ENCODE data around the gene OSBPL5. TPM values are rescaled to one million over a fixed set of nuclear protein-coding genes. Genes with fewer than 3 reads are reported as not detected.

The OSBPL5 gene
- total and polyA plus RNA-seq, 9 of the 15 experiments (the other 6 are each of a cell fraction or from before 2014, with no cell fraction given) = 0.06 to 14.8 (median 3.2) TPM

GRCh38 chr11:3077846-3078440 is 87.2 kb downstream of the OSBPL5 start:
- peaks cover 2 to 8% of the 10 kb centered on the region in 2 experiments; a peak in 3 of 5 replicates for H3K27me3 ChIP-seq (ENCODE audit: control insufficient read depth in 2 of 2, insufficient read depth in 2 of 2, low read length in 2 of 2)
- DNase-seq (ENCODE audit: extremely low read depth in 1 of 4, low spot score in 3 of 4) (no peak), ATAC-seq (no peak), FAIRE-seq (no peak)
- in situ Hi-C loops (cut with MboI) = no loop called here
- no peaks in the 10 kb centered on the region for H3K9me1 ChIP-seq (ENCODE audit: control insufficient read depth, insufficient read depth, low read length)
- H3K4me1 ChIP-seq (replicated peaks in 1 of 2; ENCODE audit: control insufficient read depth in 2 of 2, insufficient read depth in 2 of 2, low read length in 2 of 2) = peaks cover 0 to 8% of the 10 kb centered on the region in 2 experiments; a peak in 2 of 5 replicates
- no peak overlapping the region for H3K27ac ChIP-seq (ENCODE audit: extremely low read depth, low read depth, low read length)
- ChIA-PET CTCF (ENCODE audit: low intra/inter-chr PET ratio) (no interaction called here), POLR2A (interaction anchor here (0.8 kb wide), 1 partner anchor 35 kb away, joined by 3 read pairs; no protein-coding TSS in a partner anchor)
- H3K9ac ChIP-seq (ENCODE audit: insufficient read depth in 1 of 2, low read depth in 2 of 2, low read length in 2 of 2) = no peak overlapping the region
- no TSS peak for BruUV-seq (replicated peaks)
- no peaks in the 10 kb centered on the region for H3K79me2 ChIP-seq (ENCODE audit: control insufficient read depth, insufficient read depth, low read length)
- no peak overlapping the region for H2AFZ ChIP-seq (ENCODE audit: low read depth, low read length)
- H3K9me3 ChIP-seq (replicated peaks; ENCODE audit: control insufficient read depth, insufficient read depth, low read depth, low read length) = no peaks in the 10 kb centered on the region
- H4K20me1 ChIP-seq (replicated peaks; ENCODE audit: control insufficient read depth, insufficient read depth, low read length) = no peaks in the 10 kb centered on the region
- H3K36me3 ChIP-seq (ENCODE audit: control insufficient read depth, insufficient read depth, low read length) = no peaks in the 10 kb centered on the region
- no peak overlapping the region for H3K4me3 ChIP-seq
- 58% methylated on average over 16 of the region's 16 CpGs for WGBS (ENCODE audit: insufficient coverage, low coverage, missing lambda C conversion rate)
- intact Hi-C loops (cut with micrococcal nuclease) = no loop called here
- no peak overlapping the region for H3K4me2 ChIP-seq (ENCODE audit: insufficient read depth, low read length)
- TF ChIP-seq IRF1 (CRISPR knock-in tag; IDR thresholded peaks at IDR 0.05; ENCODE audit: borderline replicate concordance) (no peak), RB1 (IDR thresholded peaks at IDR 0.05; ENCODE audit: low read depth) (no peak), PRPF4 (IDR thresholded peaks at IDR 0.05; ENCODE audit: insufficient read depth, low read depth, low read length, poor library complexity, severe bottlenecking) (no peak), DACH1 (IDR thresholded peaks at IDR 0.05; ENCODE audit: partially characterized antibody) (no peak), ZNF75A (CRISPR knock-in tag; IDR thresholded peaks at IDR 0.05) (no peak), PML (IDR thresholded peaks at IDR 0.05; ENCODE audit: low read length) (no peak), ZBTB8A (IDR thresholded peaks at IDR 0.05; ENCODE audit: partially characterized antibody) (no peak), ARID4B (CRISPR knock-in tag; IDR thresholded peaks at IDR 0.05) (no peak), NCOA4 (IDR thresholded peaks at IDR 0.05; ENCODE audit: partially characterized antibody) (no peak), BCOR (IDR thresholded peaks at IDR 0.05) (no peak), PHB2 (IDR thresholded peaks at IDR 0.05; ENCODE audit: low read depth) (no peak), ZNF212 (CRISPR knock-in tag; IDR thresholded peaks at IDR 0.05) (no peak)
- TF ChIP-seq, protein P1, sequence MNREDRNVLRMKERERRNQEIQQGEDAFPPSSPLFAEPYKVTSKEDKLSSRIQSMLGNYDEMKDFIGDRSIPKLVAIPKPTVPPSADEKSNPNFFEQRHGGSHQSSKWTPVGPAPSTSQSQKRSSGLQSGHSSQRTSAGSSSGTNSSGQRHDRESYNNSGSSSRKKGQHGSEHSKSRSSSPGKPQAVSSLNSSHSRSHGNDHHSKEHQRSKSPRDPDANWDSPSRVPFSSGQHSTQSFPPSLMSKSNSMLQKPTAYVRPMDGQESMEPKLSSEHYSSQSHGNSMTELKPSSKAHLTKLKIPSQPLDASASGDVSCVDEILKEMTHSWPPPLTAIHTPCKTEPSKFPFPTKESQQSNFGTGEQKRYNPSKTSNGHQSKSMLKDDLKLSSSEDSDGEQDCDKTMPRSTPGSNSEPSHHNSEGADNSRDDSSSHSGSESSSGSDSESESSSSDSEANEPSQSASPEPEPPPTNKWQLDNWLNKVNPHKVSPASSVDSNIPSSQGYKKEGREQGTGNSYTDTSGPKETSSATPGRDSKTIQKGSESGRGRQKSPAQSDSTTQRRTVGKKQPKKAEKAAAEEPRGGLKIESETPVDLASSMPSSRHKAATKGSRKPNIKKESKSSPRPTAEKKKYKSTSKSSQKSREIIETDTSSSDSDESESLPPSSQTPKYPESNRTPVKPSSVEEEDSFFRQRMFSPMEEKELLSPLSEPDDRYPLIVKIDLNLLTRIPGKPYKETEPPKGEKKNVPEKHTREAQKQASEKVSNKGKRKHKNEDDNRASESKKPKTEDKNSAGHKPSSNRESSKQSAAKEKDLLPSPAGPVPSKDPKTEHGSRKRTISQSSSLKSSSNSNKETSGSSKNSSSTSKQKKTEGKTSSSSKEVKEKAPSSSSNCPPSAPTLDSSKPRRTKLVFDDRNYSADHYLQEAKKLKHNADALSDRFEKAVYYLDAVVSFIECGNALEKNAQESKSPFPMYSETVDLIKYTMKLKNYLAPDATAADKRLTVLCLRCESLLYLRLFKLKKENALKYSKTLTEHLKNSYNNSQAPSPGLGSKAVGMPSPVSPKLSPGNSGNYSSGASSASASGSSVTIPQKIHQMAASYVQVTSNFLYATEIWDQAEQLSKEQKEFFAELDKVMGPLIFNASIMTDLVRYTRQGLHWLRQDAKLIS (CRISPR knock-in tag; IDR thresholded peaks at IDR 0.05) = no peak
